Measurements from ENCODE around the gene DUS2.
"Not testable (repeated sequence)": the region's sequence is repeated elsewhere in the genome, so short reads cannot be mapped to it uniquely, and the experiment has no call there.

The DUS2 gene

DNA sequence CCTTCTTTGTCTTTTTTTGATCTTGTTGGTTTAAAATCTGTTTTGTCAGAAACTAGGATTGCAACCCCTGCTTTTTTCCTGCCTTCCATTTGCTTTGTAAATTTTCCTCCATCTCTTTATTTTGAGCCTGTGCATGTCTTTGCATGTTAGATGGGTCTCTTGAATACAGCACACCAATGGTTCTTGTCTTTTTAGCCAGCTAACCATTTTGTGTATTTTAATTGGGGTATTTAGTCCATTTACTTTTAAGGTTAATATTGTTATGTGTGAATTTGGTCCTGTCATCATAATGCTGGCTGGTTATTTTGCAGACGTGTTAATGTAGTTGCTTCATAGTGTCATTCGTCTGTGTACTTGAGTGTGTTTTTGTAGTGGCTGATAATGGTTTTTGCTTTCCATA is 88.3 kb downstream of the DUS2 start:
- Histone ChIP-seq H3K27ac (no peak overlapping the region), H3K4me3 (no peak overlapping the region)

GRCh38 chr16:68113059-68113761 is 90.1 kb downstream of the DUS2 start:
- H3K4me3 ChIP-seq = no peak overlapping the region
- no peak overlapping the region for H3K27ac ChIP-seq

- Histone ChIP-seq H3K27ac (peak overlapping the region in 1 of 21 experiments; percentile 15), H3K4me3 (no peak overlapping the region)
Measured at GRCh38 chr16:68113765-68114240, 90.7 kb downstream of the DUS2 start.

GRCh38 chr16:68114939-68115338 is 91.9 kb downstream of the DUS2 start:
- not testable (repeated sequence) for H3K4me3 ChIP-seq, H3K27ac ChIP-seq

DNA sequence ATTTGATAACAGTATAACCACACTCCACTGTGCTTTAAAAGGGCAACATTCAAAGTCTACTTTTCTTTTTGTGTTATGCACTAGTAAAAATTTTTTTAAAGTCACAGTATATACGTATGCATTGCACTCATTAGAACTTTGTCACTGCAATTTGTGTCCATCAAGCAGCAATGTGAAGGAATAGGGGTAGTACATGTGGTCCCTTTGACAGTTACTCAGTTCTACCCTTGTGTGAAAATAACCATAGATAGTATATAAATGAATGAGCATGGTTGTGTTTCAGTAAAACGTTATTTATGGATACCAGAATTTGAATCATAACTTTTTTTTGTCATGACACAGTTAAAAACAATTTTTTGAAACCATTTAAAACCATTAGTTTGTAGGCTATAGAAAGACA is 92.8 kb downstream of the DUS2 start:
- Histone ChIP-seq H3K4me3 (no peak overlapping the region), H3K27ac (no peak overlapping the region)

- Histone ChIP-seq H3K27ac (peak overlapping the region in 1 of 21 experiments; percentile 29), H3K4me3 (no peak overlapping the region)
Measured at GRCh38 chr16:68116256-68116867, 93.3 kb downstream of the DUS2 start.

- no peak overlapping the region for H3K4me3 ChIP-seq
- no peak overlapping the region for H3K27ac ChIP-seq
Measured at GRCh38 chr16:68117884-68118283, 94.8 kb downstream of the DUS2 start.

DNA sequence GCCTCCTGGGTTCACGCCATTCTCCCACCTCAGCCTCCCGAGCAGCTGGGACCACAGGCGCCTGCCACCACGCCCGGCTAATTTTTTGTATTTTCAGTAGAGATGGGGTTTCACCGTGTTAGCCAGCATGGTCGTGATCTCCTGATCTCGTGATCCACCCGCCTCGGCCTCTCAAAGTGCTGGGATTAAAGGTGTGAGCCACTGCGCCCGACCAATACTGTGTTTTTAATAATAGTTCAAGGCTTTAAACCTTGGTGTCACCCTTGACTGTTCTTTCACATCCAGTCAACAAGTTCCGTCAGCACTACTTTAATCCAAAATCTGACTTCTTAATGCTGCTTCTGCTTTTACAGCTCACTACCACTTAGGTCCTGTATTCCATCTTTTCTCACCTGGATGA is 95.9 kb downstream of the DUS2 start:
- H3K27ac ChIP-seq, H3K4me3 ChIP-seq: not testable (repeated sequence)

DNA sequence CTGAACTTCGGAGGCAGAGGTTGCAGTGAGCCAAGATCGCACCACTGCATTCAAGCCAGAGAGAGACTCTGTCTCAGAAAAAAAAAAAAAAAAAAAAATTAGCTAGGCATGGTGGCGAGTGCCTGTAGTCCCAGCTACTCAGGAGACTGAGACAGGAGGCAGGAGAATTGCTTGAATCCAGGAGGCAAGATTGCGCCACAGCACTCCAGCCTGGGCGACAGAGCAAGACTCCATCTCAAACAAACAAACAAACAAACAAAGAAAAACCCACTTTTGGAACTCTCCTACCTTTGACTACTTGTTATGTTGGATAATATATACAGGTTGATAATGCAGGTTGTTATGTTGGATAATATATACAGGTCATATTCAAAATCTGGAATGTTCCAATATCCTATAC is 97.4 kb downstream of the DUS2 start:
- H3K27ac ChIP-seq, H3K4me3 ChIP-seq: not testable (repeated sequence)

DNA sequence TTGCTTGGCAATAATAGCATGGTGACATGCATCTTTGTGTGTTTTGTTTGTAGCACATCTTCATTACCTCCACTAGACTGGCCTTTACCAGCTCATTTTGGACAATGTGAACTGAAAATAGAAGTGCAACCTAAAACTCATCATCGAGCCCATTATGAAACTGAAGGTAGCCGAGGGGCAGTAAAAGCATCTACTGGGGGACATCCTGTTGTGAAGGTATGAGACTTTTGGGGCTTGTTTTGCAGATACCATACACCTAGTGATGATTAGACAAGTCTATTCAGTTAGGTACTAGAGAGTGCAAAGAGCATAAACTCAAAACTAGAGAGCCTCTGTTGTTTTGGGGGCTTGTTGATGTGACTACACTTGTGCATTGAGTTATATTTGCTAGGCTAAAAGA is 103.3 kb downstream of the DUS2 start:
- Histone ChIP-seq H3K27ac (no peak overlapping the region), H3K4me3 (no peak overlapping the region)

- peak overlapping the region in 2 of 21 experiments; percentile 15 to 32 for H3K27ac ChIP-seq
- H3K4me3 ChIP-seq = no peak overlapping the region
Measured at GRCh38 chr16:68128577-68129305, 105.7 kb downstream of the DUS2 start.

Measured in skin epidermis (tissue), 12 donors.